Ishikawa (cell line): Measurements from ENCODE around the gene AP3B1.

Source experiments
- CEBPB ChIP-seq: IDR thresholded peaks from 2 replicates; pipeline ENCODE4 v1.6.1; 2012
- CREB1 ChIP-seq: IDR thresholded peaks from 2 replicates; pipeline ENCODE4 v1.6.1; 2012; ENCODE audit warnings: low read depth
- EGR1 ChIP-seq: IDR thresholded peaks from 2 replicates; pipeline ENCODE4 v1.6.1; 2012
- EP300 ChIP-seq: IDR thresholded peaks from 2 replicates; pipeline ENCODE4 v1.6.1; 2012; ENCODE audit warnings: borderline replicate concordance
- FOXM1 ChIP-seq: IDR thresholded peaks from 2 replicates; pipeline ENCODE4 v1.6.1; 2012; ENCODE audit warnings: low read depth, borderline replicate concordance
- NFIC ChIP-seq: IDR thresholded peaks from 2 replicates; pipeline ENCODE4 v1.6.1; 2012
- RAD21 ChIP-seq: IDR thresholded peaks from 2 replicates; pipeline ENCODE4 v1.6.1; 2012; ENCODE audit warnings: low read depth
- REST ChIP-seq: IDR thresholded peaks from 2 replicates; pipeline ENCODE4 v1.6.1; 2012; ENCODE audit warnings: low read depth, mild to moderate bottlenecking
- TAF1 ChIP-seq: IDR thresholded peaks from 2 replicates; pipeline ENCODE4 v1.6.1; 2012; ENCODE audit warnings: low read depth, mild to moderate bottlenecking
- TCF12 ChIP-seq: IDR thresholded peaks from 2 replicates; pipeline ENCODE4 v1.6.1; 2012; ENCODE audit warnings: low read depth
- TEAD4 ChIP-seq: IDR thresholded peaks from 2 replicates; pipeline ENCODE4 v1.6.1; 2012
- USF1 ChIP-seq: IDR thresholded peaks from 2 replicates; pipeline ENCODE4 v1.6.1; 2012
- YY1 ChIP-seq: IDR thresholded peaks from 2 replicates; pipeline ENCODE4 v1.6.1; 2012; ENCODE audit warnings: low read depth
- ZBTB7A ChIP-seq: IDR thresholded peaks from 2 replicates; pipeline ENCODE4 v1.6.1; 2012; ENCODE audit warnings: low read depth

AP3B1 gene

GRCh38 chr5:78019744-78020143, 274.8 kb downstream of the AP3B1 start:
- no peak for TF ChIP-seq TAF1
- no peak for TF ChIP-seq CREB1

- TF ChIP-seq TCF12, result no peak
- TF ChIP-seq USF1, result no peak
These were observed 277.5 kb downstream of the AP3B1 start for GRCh38 chr5:78016863-78017529.

GRCh38 chr5:78009937-78010527, 284.5 kb downstream of the AP3B1 start:
- TF ChIP-seq TCF12 (no peak), REST (no peak), CREB1 (no peak), ZBTB7A (no peak), TAF1 (no peak), FOXM1 (no peak), EP300 (no peak), EGR1 (no peak), TEAD4 (no peak), USF1 (no peak), RAD21 (no peak)

- TF ChIP-seq CREB1 (no peak), CEBPB (no peak), YY1 (no peak), RAD21 (peak; percentile 74)
These were observed 286.0 kb downstream of the AP3B1 start for GRCh38 chr5:78008356-78008967.

GRCh38 chr5:78007233-78007632, 287.3 kb downstream of the AP3B1 start:
- TF ChIP-seq TAF1 (no peak), TCF12 (no peak), EGR1 (no peak), TEAD4 (no peak), CREB1 (no peak), FOXM1 (no peak), USF1 (no peak)

GRCh38 chr5:78006449-78006848, 288.0 kb downstream of the AP3B1 start:
- TF ChIP-seq USF1 (no peak), TAF1 (no peak), NFIC (no peak), YY1 (no peak), TCF12 (no peak), ZBTB7A (no peak), FOXM1 (no peak), EGR1 (no peak), EP300 (no peak), REST (no peak), RAD21 (no peak), CREB1 (no peak)
